Glomerular endothelial cell (primary cell): ENCODE results near the gene SPATA2. TPM values are rescaled to one million over a fixed set of nuclear protein-coding genes. Genes with fewer than 3 reads are reported as not detected.
A peak's percentile ranks its signal among the peaks of the same experiment; 100 is the strongest.
"Not testable (repeated sequence)": the region's sequence is repeated elsewhere in the genome, so short reads cannot be mapped to it uniquely, and the experiment has no call there.

Experiments
- DNase-seq: peaks from one replicate; pipeline ENCODE4 v3.0.0-alpha.2; 2011; ENCODE audit warnings: low read depth, low spot score; ENCODE audit errors: extremely low read depth
- total RNA-seq: library from RNA; depleted of rRNA; stranded (reverse); fragments of >200 nt; gene quantifications from 2 replicates; pipeline ENCODE4 v1.2.3, GENCODE V29; 2015

SPATA2 gene
- total RNA-seq, 1 donor from 2014 or later = 4.4 TPM

DNA sequence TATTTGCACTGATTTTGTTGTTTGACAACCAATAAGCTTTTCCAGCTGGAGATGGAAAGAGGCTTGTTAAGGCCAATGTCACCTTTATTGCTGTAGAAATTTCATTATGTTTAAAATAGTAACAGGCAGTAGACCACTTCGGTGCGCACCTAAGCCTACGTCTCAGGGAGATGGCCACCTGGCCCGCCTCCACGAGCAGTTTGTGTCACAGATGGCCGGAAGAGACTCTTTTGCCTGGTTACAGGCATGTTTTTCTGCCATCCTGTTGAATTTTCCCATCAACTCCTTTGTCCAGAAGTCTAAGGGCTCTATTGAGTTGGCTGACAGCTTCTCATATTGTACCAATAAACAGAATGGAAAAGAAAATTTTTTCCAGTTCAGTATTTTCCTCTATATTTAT lies 51.7 kb downstream of the SPATA2 start:
- DNase-seq = no peak

DNA sequence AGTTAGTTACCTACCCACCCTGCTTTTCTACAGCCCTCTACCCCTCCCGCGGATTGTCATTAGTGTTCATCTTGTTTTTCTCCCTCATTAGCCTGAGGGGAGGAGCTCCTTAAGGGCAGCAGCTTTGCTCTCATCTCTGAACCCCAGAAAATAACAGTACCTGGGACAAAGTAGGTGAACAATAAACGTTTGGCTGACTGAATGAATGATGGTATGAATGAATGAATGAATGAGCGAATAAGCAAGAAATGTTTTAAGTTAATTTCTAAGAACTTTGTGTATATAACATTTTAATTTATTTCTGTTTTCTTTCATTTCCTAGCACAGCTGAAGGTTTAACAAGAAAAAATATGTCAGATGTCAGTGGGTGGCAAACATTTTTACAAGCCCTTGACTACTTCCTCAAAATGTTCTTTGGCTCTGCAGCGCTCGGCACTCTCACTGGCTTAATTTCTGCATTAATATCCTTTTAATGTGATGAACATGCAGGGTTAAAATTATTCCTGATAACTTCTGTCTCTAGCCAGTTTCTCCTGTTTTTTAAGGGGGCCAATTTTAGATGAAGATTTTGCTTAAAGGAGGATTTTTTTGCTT lies 52.6 kb downstream of the SPATA2 start:
- no peak for DNase-seq

DNA sequence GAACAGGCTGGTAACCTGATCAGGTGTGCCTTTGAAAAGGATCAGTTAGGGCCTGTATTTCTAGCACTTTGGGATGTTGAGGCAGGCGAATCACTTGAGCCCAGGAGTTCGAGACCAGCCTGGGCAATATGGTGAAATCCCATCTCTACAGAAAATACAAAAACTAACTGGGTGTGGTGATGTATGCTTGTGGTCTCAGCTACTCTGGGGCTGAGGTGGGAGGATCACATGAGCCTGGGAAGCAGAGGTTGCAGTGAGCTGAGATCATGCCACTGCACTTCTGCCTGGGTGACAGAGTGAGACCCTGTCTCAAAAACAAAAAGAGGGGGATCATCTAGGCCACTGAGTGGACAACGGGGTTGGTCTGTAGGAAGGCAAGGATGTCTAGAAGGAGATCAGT lies 54.1 kb downstream of the SPATA2 start:
- DNase-seq = not testable (repeated sequence)

DNA sequence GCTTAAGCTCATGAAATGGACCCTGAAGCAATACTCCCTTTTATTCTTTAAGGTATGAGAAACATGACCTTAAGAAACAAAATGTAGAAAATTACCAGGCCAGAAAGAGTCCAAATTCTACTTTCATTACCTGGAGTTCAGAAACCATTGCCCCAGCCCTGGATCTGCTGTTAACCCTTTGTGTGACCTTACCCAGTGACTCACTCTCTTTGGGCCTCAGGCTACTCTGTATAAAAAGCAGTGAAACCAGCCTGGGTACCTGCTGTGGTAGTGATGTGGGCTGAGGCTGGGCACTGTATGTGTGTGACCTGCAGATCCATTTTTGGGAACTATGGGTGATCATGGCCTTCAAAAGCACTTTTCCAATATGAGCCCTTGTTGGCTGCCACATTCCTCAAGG lies 55.5 kb downstream of the SPATA2 start:
- DNase-seq = no peak

- DNase-seq = no peak
These were observed 56.3 kb downstream of the SPATA2 start for GRCh38 chr20:49859011-49859410.

GRCh38 chr20:49858076-49858585 lies 57.2 kb downstream of the SPATA2 start:
- no peak for DNase-seq

DNA sequence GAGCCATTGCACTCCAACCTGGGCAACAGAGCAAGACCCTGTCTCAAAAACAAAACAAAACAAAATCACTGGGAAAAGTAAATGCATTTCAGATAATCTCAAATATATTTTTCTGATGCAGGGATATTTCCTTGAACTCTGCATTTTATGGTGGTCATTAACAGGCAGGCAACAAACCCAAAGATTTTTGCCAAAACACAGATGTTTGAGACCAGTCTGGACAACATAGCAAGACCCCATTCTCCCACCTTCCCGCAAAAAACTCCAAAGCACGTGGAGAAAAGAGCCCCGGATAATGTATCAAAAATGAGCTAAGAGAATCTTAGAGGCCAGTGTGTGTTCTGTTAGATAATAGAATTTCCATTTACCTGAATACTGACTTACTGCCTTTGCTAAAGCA lies 58.4 kb downstream of the SPATA2 start:
- no peak for DNase-seq

DNA sequence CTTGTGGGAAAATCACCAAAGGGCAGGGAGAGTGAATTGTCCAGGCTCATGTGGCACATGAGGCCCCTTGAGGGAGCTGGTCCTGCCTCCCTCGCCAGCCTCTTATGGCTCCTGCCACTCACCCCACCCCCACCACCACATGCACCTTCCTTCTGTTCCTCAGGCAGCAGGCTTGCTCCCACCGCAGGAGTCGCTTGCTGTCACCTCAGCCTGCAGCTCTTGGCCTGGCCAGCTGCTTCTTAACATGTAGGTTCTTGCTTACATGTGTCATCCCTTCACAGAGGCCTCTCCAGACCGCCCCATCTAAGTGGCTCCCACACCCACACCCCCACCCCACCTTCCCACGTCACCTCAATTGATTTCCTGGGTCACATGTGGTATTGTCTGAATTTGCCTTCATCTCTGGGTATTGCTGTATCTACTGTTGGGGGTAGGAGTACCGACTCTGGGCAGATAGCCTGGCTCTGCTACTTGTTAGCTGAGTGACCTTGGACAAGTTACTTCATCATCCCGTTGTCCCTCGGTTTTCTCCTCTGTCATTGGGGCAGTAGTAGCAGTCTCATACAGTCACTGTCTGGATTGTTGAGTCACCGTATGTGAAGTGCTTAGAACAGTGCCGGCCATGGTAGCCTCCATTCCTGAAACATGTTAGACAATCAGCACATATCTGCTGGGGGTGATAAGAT lies 61.0 kb downstream of the SPATA2 start:
- DNase-seq = no peak

GRCh38 chr20:49853640-49854039 lies 61.7 kb downstream of the SPATA2 start:
- DNase-seq = peak; percentile 41

Other genes starting within 250 kb of the SPATA2 start
- 63.4 and 82.0 TPM in 2 replicates for gene B4GALT5, start 201.7 kb downstream of the SPATA2 start, total RNA-seq
- gene SLC9A8, start 102.7 kb downstream of the SPATA2 start, total RNA-seq = 7.0 and 10.3 TPM in 2 replicates
- gene RNF114, start 20.9 kb upstream of the SPATA2 start, total RNA-seq = 114 and 156 TPM in 2 replicates
- gene SNAI1, start 67.5 kb upstream of the SPATA2 start, total RNA-seq = 6.9 and 17.2 TPM in 2 replicates
- gene UBE2V1, start 197.6 kb upstream of the SPATA2 start, total RNA-seq = 98.7 and 139 TPM in 2 replicates
- 80.6 and 121 TPM in 2 replicates for gene PEDS1, start 238.2 kb upstream of the SPATA2 start, total RNA-seq